ENCODE results near the gene RBM15.

Gene RBM15

GRCh38 chr1:110316735-110317134, 22.4 kb upstream of the RBM15 start:
- H3K36me3 ChIP-seq, result no peaks in the 10 kb centered on the region
- no peak overlapping the region for H3K27ac ChIP-seq
- no peak for DNase-seq
- no peaks in the 10 kb centered on the region for H3K27me3 ChIP-seq (ENCODE audit: insufficient read depth, low read depth, severe bottlenecking)
- no peak overlapping the region for H3K4me3 ChIP-seq (ENCODE audit: low read depth, low read length)
- no peak for TF ChIP-seq CTCF (IDR thresholded peaks at IDR 0.05; ENCODE audit: low read depth, low read length)
- no peaks in the 10 kb centered on the region for H3K9me3 ChIP-seq (ENCODE audit: severe bottlenecking)

- TF ChIP-seq CTCF (IDR thresholded peaks at IDR 0.05; ENCODE audit: low read depth, low read length), result no peak
- no peaks in the 10 kb centered on the region for H3K36me3 ChIP-seq
- no peak for DNase-seq
- no peaks in the 10 kb centered on the region for H3K27me3 ChIP-seq (ENCODE audit: insufficient read depth, low read depth, severe bottlenecking)
- no peak overlapping the region for H3K4me3 ChIP-seq (ENCODE audit: low read depth, low read length)
- H3K9me3 ChIP-seq (ENCODE audit: severe bottlenecking), result no peaks in the 10 kb centered on the region
- no peak overlapping the region for H3K27ac ChIP-seq
These were observed 21.1 kb upstream of the RBM15 start for GRCh38 chr1:110318046-110318445.

GRCh38 chr1:110319332-110320167, 19.6 kb upstream of the RBM15 start:
- no peaks in the 10 kb centered on the region for H3K27me3 ChIP-seq (ENCODE audit: insufficient read depth, low read depth, severe bottlenecking)
- H3K4me3 ChIP-seq (ENCODE audit: low read depth, low read length), result no peak overlapping the region
- no peaks in the 10 kb centered on the region for H3K9me3 ChIP-seq (ENCODE audit: severe bottlenecking)
- no peak for DNase-seq
- H3K36me3 ChIP-seq, result no peaks in the 10 kb centered on the region
- no peak overlapping the region for H3K27ac ChIP-seq
- TF ChIP-seq CTCF (IDR thresholded peaks at IDR 0.05; ENCODE audit: low read depth, low read length), result no peak

GRCh38 chr1:110320168-110320518, 19.0 kb upstream of the RBM15 start:
- no peaks in the 10 kb centered on the region for H3K27me3 ChIP-seq (ENCODE audit: insufficient read depth, low read depth, severe bottlenecking)
- no peak overlapping the region for H3K4me3 ChIP-seq (ENCODE audit: low read depth, low read length)
- H3K27ac ChIP-seq, result no peak overlapping the region
- no peak for DNase-seq
- H3K9me3 ChIP-seq (ENCODE audit: severe bottlenecking), result no peaks in the 10 kb centered on the region
- no peaks in the 10 kb centered on the region for H3K36me3 ChIP-seq
- no peak for TF ChIP-seq CTCF (IDR thresholded peaks at IDR 0.05; ENCODE audit: low read depth, low read length)

- Histone ChIP-seq H3K36me3 (no peaks in the 10 kb centered on the region), H3K9me3 (ENCODE audit: severe bottlenecking) (no peaks in the 10 kb centered on the region), H3K4me3 (ENCODE audit: low read depth, low read length) (no peak overlapping the region), H3K27ac (no peak overlapping the region), H3K27me3 (ENCODE audit: insufficient read depth, low read depth, severe bottlenecking) (no peaks in the 10 kb centered on the region)
- no peak for TF ChIP-seq CTCF (IDR thresholded peaks at IDR 0.05; ENCODE audit: low read depth, low read length)
- DNase-seq, result no peak
These were observed 18.1 kb upstream of the RBM15 start for GRCh38 chr1:110321045-110321444.

- TF ChIP-seq CTCF (IDR thresholded peaks at IDR 0.05; ENCODE audit: low read depth, low read length), result no peak
- Histone ChIP-seq H3K27ac (no peak overlapping the region), H3K4me3 (ENCODE audit: low read depth, low read length) (no peak overlapping the region), H3K27me3 (ENCODE audit: insufficient read depth, low read depth, severe bottlenecking) (no peaks in the 10 kb centered on the region), H3K36me3 (no peaks in the 10 kb centered on the region), H3K9me3 (ENCODE audit: severe bottlenecking) (no peaks in the 10 kb centered on the region)
- no peak for DNase-seq
These were observed 17.3 kb upstream of the RBM15 start for GRCh38 chr1:110321846-110322245.
